MCF 10A (cell line): ENCODE results near the gene MRPS34. TPM values are rescaled to one million over a fixed set of nuclear protein-coding genes. Genes with fewer than 3 reads are reported as not detected.
"Not testable (repeated sequence)": the region's sequence is repeated elsewhere in the genome, so short reads cannot be mapped to it uniquely, and the experiment has no call there.

Experiments
- BruUV-seq: library from RNA; stranded (reverse); fragments of 400-500 nt; replicated peaks from 2 replicates; lab custom pipeline; 2021; lab: Mats Ljungman, UMichigan
- CTCF ChIA-PET: fragments of 300-600 bp; sonication (Branson Sonifier 250); formaldehyde crosslinking; extraction: SDS; loops from one replicate; lab custom pipeline; 2021; ENCODE audit warnings: antibody characterized with exemption, inconsistent platforms; lab: Yijun Ruan, JAX
- POLR2A ChIA-PET: fragments of 300-600, 350-650 bp; sonication (Branson Sonifier 250); formaldehyde crosslinking; extraction: SDS; loops from one replicate; lab custom pipeline; 2020; ENCODE audit warnings: antibody characterized with exemption, inconsistent platforms; lab: Yijun Ruan, JAX
- DNase-seq: peaks from one replicate; pipeline ENCODE4 v3.0.0-alpha.2; 2018; ENCODE audit not compliant: unreplicated experiment
- H3K27ac Mint-ChIP-seq: one replicate; pipeline ENCODE4 v1.8.0; 2022; ENCODE audit warnings: mild to moderate bottlenecking, low read depth, mixed read lengths; ENCODE audit not compliant: unreplicated experiment
- H3K27me3 Mint-ChIP-seq: one replicate; pipeline ENCODE4 v1.8.0; 2022; ENCODE audit warnings: mixed read lengths; ENCODE audit not compliant: insufficient read depth, unreplicated experiment
- H3K36me3 Mint-ChIP-seq: one replicate; pipeline ENCODE4 v1.8.0; 2022; ENCODE audit warnings: mild to moderate bottlenecking, moderate library complexity, mixed read lengths; ENCODE audit not compliant: insufficient read depth, unreplicated experiment
- H3K4me1 Mint-ChIP-seq: one replicate; pipeline ENCODE4 v1.8.0; 2022; ENCODE audit warnings: mixed read lengths; ENCODE audit not compliant: insufficient read depth, unreplicated experiment
- H3K4me3 Mint-ChIP-seq: one replicate; pipeline ENCODE4 v1.8.0; 2022; ENCODE audit warnings: mild to moderate bottlenecking, moderate library complexity, mixed read lengths; ENCODE audit not compliant: unreplicated experiment
- H3K9me3 Mint-ChIP-seq: one replicate; pipeline ENCODE4 v1.8.0; 2022; ENCODE audit warnings: mixed read lengths; ENCODE audit not compliant: unreplicated experiment
- CTCF ChIP-seq: fragments of 200-600 bp; IDR thresholded peaks from one replicate; pipeline ENCODE4 v1.8.0; 2022; ENCODE audit warnings: antibody characterized with exemption, mild to moderate bottlenecking; ENCODE audit not compliant: unreplicated experiment
- intact Hi-C: fragments of 100-400 bp; cut with micrococcal nuclease; formaldehyde crosslinking; loops from 2 replicates; pipeline ENCODE4 v1.14.1; 2022
- total RNA-seq: library from RNA; stranded (reverse); gene quantifications from 2 replicates; pipeline ENCODE4 v1.2.3, GENCODE V29; 2022

Gene MRPS34
- total RNA-seq, 1 experiment from 2014 or later, result 102 TPM

GRCh38 chr16:1740781-1741490 is 32.0 kb downstream of the MRPS34 start:
- no peak for DNase-seq
- BruUV-seq, result no TSS peak
- TF ChIP-seq CTCF, result no peak
- Mint-ChIP-seq H3K27ac (no peak overlapping the region), H3K9me3 (no peaks in the 10 kb centered on the region), H3K36me3 (peaks cover 16% of the 10 kb centered on the region), H3K4me1 (peaks cover 21% of the 10 kb centered on the region), H3K27me3 (no peaks in the 10 kb centered on the region), H3K4me3 (no peak overlapping the region)
- intact Hi-C loops, result no loop called here
- ChIA-PET CTCF (no interaction called here), POLR2A (no interaction called here)

GRCh38 chr16:1740234-1740633 is 32.7 kb downstream of the MRPS34 start:
- BruUV-seq, result no TSS peak
- ChIA-PET CTCF (no interaction called here), POLR2A (no interaction called here)
- TF ChIP-seq CTCF, result no peak
- DNase-seq, result no peak
- intact Hi-C loops, result no loop called here
- peaks cover 14% of the 10 kb centered on the region for H3K4me1 Mint-ChIP-seq
- peaks cover 9% of the 10 kb centered on the region for H3K36me3 Mint-ChIP-seq
- H3K27me3 Mint-ChIP-seq, result no peaks in the 10 kb centered on the region
- no peak overlapping the region for H3K27ac Mint-ChIP-seq
- H3K4me3 Mint-ChIP-seq, result no peak overlapping the region
- no peaks in the 10 kb centered on the region for H3K9me3 Mint-ChIP-seq

GRCh38 chr16:1734816-1735215 is 38.1 kb downstream of the MRPS34 start:
- CTCF ChIA-PET, result no interaction called here
- Mint-ChIP-seq H3K27me3 (no peaks in the 10 kb centered on the region), H3K36me3 (peaks cover 32% of the 10 kb centered on the region), H3K27ac (no peak overlapping the region), H3K4me3 (no peak overlapping the region), H3K4me1 (no peaks in the 10 kb centered on the region), H3K9me3 (no peaks in the 10 kb centered on the region)
- TF ChIP-seq CTCF, result no peak
- POLR2A ChIA-PET, result no interaction called here
- intact Hi-C loops, result no loop called here
- DNase-seq, result no peak
- no TSS peak for BruUV-seq

- TF ChIP-seq CTCF, result no peak
- DNase-seq, result no peak
- CTCF ChIA-PET, result no interaction called here
- BruUV-seq, result no TSS peak
- Mint-ChIP-seq H3K9me3 (no peaks in the 10 kb centered on the region), H3K27ac (no peak overlapping the region), H3K4me3 (no peak overlapping the region), H3K4me1 (no peaks in the 10 kb centered on the region), H3K27me3 (no peaks in the 10 kb centered on the region), H3K36me3 (peaks cover 33% of the 10 kb centered on the region)
- POLR2A ChIA-PET, result no interaction called here
- intact Hi-C loops, result no loop called here
Measured at GRCh38 chr16:1734123-1734522, 38.8 kb downstream of the MRPS34 start.

GRCh38 chr16:1732551-1732987 is 40.4 kb downstream of the MRPS34 start:
- H3K9me3 Mint-ChIP-seq, H3K4me1 Mint-ChIP-seq, H3K4me3 Mint-ChIP-seq, DNase-seq, H3K27me3 Mint-ChIP-seq, H3K27ac Mint-ChIP-seq, intact Hi-C loops, BruUV-seq: not testable (repeated sequence)
- peaks cover 45% of the 10 kb centered on the region for H3K36me3 Mint-ChIP-seq
- ChIA-PET POLR2A (interaction anchor here (0.7 to 1.7 kb wide), 5 partner anchors 9 to 303 kb away, joined by 3 to 6 read pairs (median 5); no protein-coding TSS in a partner anchor), CTCF (interaction anchor here (0.5 to 2.2 kb wide), 4 partner anchors 8 to 41 kb away, joined by 3 to 6 read pairs (median 4); no protein-coding TSS in a partner anchor)
